AG04449 (cell line): ENCODE measurements around the gene INHBA.
A peak's percentile ranks its signal among the peaks of the same experiment; 100 is the strongest.

Source experiments
- CTCF ChIA-PET: fragments of 350-600 bp; formaldehyde crosslinking; extraction: SDS; loops from one replicate; lab custom pipeline; 2021; ENCODE audit warnings: antibody characterized with exemption; lab: Yijun Ruan, JAX
- POLR2A ChIA-PET: fragments of 400-600, 350-600 bp; formaldehyde crosslinking; extraction: SDS; loops from one replicate; lab custom pipeline; 2020; ENCODE audit warnings: antibody characterized with exemption, inconsistent platforms; lab: Yijun Ruan, JAX
- DNase-seq: peaks from one replicate; pipeline ENCODE4 v3.0.0-alpha.2; 2010; ENCODE audit warnings: low read depth, low spot score
- H3K4me3 ChIP-seq: 2 replicates; pipeline ENCODE4 v1.5.1; 2011; ENCODE audit warnings: low read depth, mild to moderate bottlenecking, control low read depth, low read length
- CTCF ChIP-seq: IDR thresholded peaks from one replicate; pipeline ENCODE4 v1.5.1; 2011; ENCODE audit warnings: mild to moderate bottlenecking, moderate library complexity, low read length, control low read depth, inconsistent platforms; ENCODE audit not compliant: insufficient read depth; ENCODE audit errors: missing control alignments

The INHBA gene

GRCh38 chr7:41700044-41700471, 2.8 kb downstream of the INHBA start:
- ChIA-PET CTCF (interaction anchor here (2.1 kb wide), 1 partner anchor 1468 kb away, joined by 5 read pairs; no protein-coding TSS in a partner anchor), POLR2A (interaction anchor here (0.5 to 1.7 kb wide), 7 partner anchors 187 to 1343 kb away, joined by 3 to 8 read pairs (median 4); no protein-coding TSS in a partner anchor)
- H3K4me3 ChIP-seq = peak overlapping the region; percentile 91
- no peak for TF ChIP-seq CTCF
- DNase-seq = no peak

- no peak for TF ChIP-seq CTCF
- H3K4me3 ChIP-seq = peak overlapping the region; percentile 91
- POLR2A ChIA-PET = interaction anchor here (0.5 to 1.7 kb wide), 6 partner anchors 187 to 934 kb away, joined by 3 to 8 read pairs (median 4); no protein-coding TSS in a partner anchor
- CTCF ChIA-PET = interaction anchor here (2.1 kb wide), 1 partner anchor 1467 kb away, joined by 5 read pairs; no protein-coding TSS in a partner anchor
- DNase-seq = no peak
These were observed 3.4 kb downstream of the INHBA start for GRCh38 chr7:41699516-41699915.

GRCh38 chr7:41698726-41699125, 4.2 kb downstream of the INHBA start:
- CTCF ChIA-PET = interaction anchor here (1.1 to 2.1 kb wide), 2 partner anchors 935 to 1466 kb away, joined by 3 to 5 read pairs; no protein-coding TSS in a partner anchor
- DNase-seq = no peak
- H3K4me3 ChIP-seq = peak overlapping the region; percentile 91
- POLR2A ChIA-PET = interaction anchor here (1.1 to 1.7 kb wide), 3 partner anchors 11 to 232 kb away, joined by 3 to 8 read pairs (median 4); no protein-coding TSS in a partner anchor
- TF ChIP-seq CTCF = no peak

GRCh38 chr7:41698114-41698513, 4.8 kb downstream of the INHBA start:
- CTCF ChIA-PET = interaction anchor here (1.1 to 2.1 kb wide), 2 partner anchors 934 to 1466 kb away, joined by 3 to 5 read pairs; no protein-coding TSS in a partner anchor
- POLR2A ChIA-PET = interaction anchor here (0.7 to 1.1 kb wide), 2 partner anchors 12 to 224 kb away, joined by 3 to 4 read pairs; no protein-coding TSS in a partner anchor

GRCh38 chr7:41696323-41696916, 6.5 kb downstream of the INHBA start:
- no peak for DNase-seq
- peak; percentile 74 for TF ChIP-seq CTCF
- CTCF ChIA-PET = interaction anchor here (0.7 to 4.0 kb wide), 42 partner anchors 8 to 1464 kb away, joined by 3 to 17 read pairs (median 4); no protein-coding TSS in a partner anchor
- peak overlapping the region; percentile 91 for H3K4me3 ChIP-seq
- POLR2A ChIA-PET = interaction anchor here (0.9 to 1.3 kb wide), 4 partner anchors 11 to 710 kb away, joined by 3 read pairs; no protein-coding TSS in a partner anchor

More at GRCh38 chr7:41698114-41698513, 4.8 kb downstream of the INHBA start:
- DNase-seq = no peak
- TF ChIP-seq CTCF = no peak
- peak overlapping the region; percentile 91 for H3K4me3 ChIP-seq
